ENCODE data around the gene GLDN. TPM values are rescaled to one million over a fixed set of nuclear protein-coding genes. Genes with fewer than 3 reads are reported as not detected.

GLDN gene
- total RNA-seq, 1 donor from 2014 or later, result 0.12 TPM

DNA sequence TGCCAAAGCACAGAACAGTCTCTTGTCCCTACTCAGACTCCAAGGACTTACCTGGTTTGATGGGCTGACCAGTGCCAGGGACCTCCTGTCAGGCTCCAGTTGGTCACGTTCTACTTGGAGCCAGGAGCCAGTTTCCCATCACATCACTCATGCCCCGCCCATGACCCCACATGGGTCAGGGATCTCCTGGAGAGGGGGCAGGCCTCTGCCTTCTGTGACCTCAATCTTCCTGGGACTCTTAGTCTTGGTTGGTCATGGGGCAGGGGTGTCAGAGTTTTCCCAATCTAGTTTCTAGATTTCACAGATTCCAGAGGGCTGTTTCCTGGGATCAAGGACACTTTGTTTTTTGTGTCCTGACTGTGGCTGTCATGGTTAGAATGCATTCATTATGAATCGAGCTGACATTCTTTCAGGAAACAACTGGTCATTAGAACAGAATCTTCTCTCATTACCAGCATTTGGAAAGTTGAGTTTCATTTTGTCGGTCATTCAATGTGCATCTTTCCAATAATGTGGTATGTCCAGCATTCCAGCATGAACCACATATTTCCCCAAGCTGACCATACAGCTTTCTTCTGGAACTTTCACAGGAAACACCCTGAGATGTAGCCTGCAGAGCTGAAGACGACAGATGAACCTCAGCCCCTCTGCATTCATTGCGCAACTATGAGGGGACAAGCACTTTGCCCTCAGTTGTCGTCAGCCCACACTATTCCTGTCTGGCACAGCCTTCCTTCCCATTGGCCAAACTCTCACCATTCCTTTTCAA, 22.9 kb upstream of the GLDN start:
- no peaks in the 10 kb centered on the region for H3K9me3 Mint-ChIP-seq (ENCODE audit: low read depth)
- no peak overlapping the region for H3K4me3 Mint-ChIP-seq (ENCODE audit: low read depth)
- DNase-seq (ENCODE audit: low spot score, unreplicated experiment), result no peak
- H3K27ac Mint-ChIP-seq, result no peak overlapping the region
- no peaks in the 10 kb centered on the region for H3K36me3 Mint-ChIP-seq (ENCODE audit: insufficient read depth)
- H3K27me3 Mint-ChIP-seq, result peaks cover 9% of the 10 kb centered on the region
- peaks cover 7% of the 10 kb centered on the region for H3K4me1 Mint-ChIP-seq (ENCODE audit: low read depth)
- TF ChIP-seq, protein P1, sequence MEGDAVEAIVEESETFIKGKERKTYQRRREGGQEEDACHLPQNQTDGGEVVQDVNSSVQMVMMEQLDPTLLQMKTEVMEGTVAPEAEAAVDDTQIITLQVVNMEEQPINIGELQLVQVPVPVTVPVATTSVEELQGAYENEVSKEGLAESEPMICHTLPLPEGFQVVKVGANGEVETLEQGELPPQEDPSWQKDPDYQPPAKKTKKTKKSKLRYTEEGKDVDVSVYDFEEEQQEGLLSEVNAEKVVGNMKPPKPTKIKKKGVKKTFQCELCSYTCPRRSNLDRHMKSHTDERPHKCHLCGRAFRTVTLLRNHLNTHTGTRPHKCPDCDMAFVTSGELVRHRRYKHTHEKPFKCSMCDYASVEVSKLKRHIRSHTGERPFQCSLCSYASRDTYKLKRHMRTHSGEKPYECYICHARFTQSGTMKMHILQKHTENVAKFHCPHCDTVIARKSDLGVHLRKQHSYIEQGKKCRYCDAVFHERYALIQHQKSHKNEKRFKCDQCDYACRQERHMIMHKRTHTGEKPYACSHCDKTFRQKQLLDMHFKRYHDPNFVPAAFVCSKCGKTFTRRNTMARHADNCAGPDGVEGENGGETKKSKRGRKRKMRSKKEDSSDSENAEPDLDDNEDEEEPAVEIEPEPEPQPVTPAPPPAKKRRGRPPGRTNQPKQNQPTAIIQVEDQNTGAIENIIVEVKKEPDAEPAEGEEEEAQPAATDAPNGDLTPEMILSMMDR (IDR thresholded peaks at IDR 0.05; ENCODE audit: unreplicated experiment), result no peak

DNA sequence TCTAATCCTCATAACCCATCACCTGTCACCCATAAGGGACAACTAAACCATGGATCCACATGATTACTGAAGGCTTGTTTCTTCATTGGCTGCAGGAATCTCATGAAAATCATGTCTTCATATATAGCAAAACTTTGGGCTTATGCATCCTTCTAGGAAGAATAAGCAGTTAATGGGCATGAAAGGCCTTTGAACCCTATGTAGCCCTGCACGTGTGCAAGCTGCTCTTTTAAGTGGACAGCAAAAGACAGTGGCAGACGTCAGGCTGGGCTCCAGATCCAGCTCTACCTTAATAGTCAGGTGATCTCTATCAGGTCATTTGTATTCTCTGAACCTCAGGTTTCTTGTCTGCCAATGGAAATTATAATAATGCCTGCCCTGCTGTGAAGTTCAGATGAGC, 21.9 kb upstream of the GLDN start:
- Mint-ChIP-seq H3K9me3 (ENCODE audit: low read depth) (no peaks in the 10 kb centered on the region), H3K4me3 (ENCODE audit: low read depth) (no peak overlapping the region), H3K27ac (no peak overlapping the region), H3K27me3 (peaks cover 14% of the 10 kb centered on the region), H3K36me3 (ENCODE audit: insufficient read depth) (no peaks in the 10 kb centered on the region), H3K4me1 (ENCODE audit: low read depth) (peaks cover 7% of the 10 kb centered on the region)
- no peak for DNase-seq (ENCODE audit: low spot score, unreplicated experiment)
- TF ChIP-seq, protein P1 (IDR thresholded peaks at IDR 0.05; ENCODE audit: unreplicated experiment), result no peak

DNA sequence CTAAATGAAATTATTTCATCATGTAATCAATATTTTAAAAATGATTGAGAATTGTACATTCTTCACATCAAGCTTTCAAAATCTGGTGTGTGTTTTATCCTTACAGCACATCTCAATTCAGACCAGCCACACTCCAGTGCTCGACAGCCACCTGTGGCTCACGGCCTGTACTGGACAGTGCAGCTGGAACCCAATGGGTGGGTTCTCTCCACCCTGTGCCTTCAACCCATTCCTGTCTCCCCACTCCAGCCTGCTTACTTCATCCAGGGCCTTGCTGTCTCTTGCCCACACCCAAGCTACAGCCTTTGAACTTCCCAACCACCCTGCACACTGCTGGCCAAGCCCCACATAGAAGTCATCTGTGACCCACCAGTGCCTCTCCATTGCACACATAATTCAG, 20.6 kb upstream of the GLDN start:
- H3K27me3 Mint-ChIP-seq, result peaks cover 14% of the 10 kb centered on the region
- TF ChIP-seq, protein P1 (IDR thresholded peaks at IDR 0.05; ENCODE audit: unreplicated experiment), result no peak
- H3K27ac Mint-ChIP-seq, result no peak overlapping the region
- DNase-seq (ENCODE audit: low spot score, unreplicated experiment), result no peak
- no peak overlapping the region for H3K4me3 Mint-ChIP-seq (ENCODE audit: low read depth)
- no peaks in the 10 kb centered on the region for H3K4me1 Mint-ChIP-seq (ENCODE audit: low read depth)
- H3K36me3 Mint-ChIP-seq (ENCODE audit: insufficient read depth), result no peaks in the 10 kb centered on the region
- no peaks in the 10 kb centered on the region for H3K9me3 Mint-ChIP-seq (ENCODE audit: low read depth)

DNA sequence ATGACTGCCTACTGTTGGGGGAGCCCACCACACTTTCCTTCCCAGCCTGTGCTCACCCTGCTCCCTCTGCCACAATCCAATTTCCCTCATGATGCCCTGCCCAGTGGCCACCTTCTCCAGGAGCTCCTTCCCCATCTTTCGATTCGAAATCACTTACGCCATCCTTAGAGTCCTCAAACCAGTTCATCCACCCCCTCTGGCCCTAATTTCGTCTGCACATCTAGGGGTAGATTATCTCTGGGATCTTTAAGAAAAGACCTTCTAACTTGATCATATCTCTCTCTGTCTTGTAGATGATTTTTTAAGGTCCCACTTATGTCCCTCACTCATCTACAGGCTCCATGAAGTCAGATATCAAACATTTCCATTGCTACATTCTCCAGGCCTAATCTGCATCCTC, 20.1 kb upstream of the GLDN start:
- no peak overlapping the region for H3K27ac Mint-ChIP-seq
- H3K27me3 Mint-ChIP-seq, result peaks cover 16% of the 10 kb centered on the region
- no peaks in the 10 kb centered on the region for H3K4me1 Mint-ChIP-seq (ENCODE audit: low read depth)
- no peaks in the 10 kb centered on the region for H3K9me3 Mint-ChIP-seq (ENCODE audit: low read depth)
- H3K4me3 Mint-ChIP-seq (ENCODE audit: low read depth), result no peak overlapping the region
- H3K36me3 Mint-ChIP-seq (ENCODE audit: insufficient read depth), result no peaks in the 10 kb centered on the region
- DNase-seq (ENCODE audit: low spot score, unreplicated experiment), result no peak
- TF ChIP-seq, protein P1 (IDR thresholded peaks at IDR 0.05; ENCODE audit: unreplicated experiment), result no peak

DNA sequence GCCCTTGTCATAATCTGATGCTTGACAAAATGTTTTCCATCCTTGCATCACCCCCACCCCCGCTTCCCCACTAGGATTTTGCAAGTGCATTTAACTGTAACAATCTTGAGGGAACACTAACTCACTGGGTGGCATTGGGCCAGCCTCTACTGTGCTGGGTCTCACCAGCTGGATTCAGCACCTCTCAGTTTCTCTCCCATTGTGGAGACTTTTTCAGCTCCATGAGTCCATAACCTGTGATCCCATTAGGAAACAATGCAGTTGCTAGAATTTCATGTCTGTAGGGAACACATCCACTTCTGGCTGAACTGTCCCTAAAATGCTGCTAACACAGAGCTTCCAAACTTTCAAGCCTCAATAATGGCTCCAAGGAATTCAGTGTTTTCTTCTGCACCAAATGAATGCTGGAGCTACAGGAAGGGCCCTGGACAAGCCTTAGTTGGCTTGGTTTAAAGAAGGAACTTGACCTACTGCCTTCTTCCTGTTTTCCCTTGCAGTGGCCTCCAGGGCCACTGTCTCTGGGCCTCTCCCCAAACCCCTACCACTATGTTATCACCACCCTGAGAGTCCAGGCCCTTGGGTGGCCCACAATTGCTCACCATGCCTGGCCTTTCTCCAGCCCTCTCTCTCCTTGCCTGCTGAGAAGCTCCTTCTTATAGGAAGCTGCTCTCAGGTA, 18.7 kb upstream of the GLDN start:
- TF ChIP-seq, protein P1 (IDR thresholded peaks at IDR 0.05; ENCODE audit: unreplicated experiment), result no peak
- Mint-ChIP-seq H3K4me3 (ENCODE audit: low read depth) (no peak overlapping the region), H3K27ac (no peak overlapping the region), H3K36me3 (ENCODE audit: insufficient read depth) (no peaks in the 10 kb centered on the region), H3K4me1 (ENCODE audit: low read depth) (no peaks in the 10 kb centered on the region), H3K27me3 (peaks cover 16% of the 10 kb centered on the region), H3K9me3 (ENCODE audit: low read depth) (no peaks in the 10 kb centered on the region)
- DNase-seq (ENCODE audit: low spot score, unreplicated experiment), result no peak
